Measurements from ENCODE around the gene NRXN2.
"Not testable (repeated sequence)": the region's sequence is repeated elsewhere in the genome, so short reads cannot be mapped to it uniquely, and the experiment has no call there.

The NRXN2 gene

DNA sequence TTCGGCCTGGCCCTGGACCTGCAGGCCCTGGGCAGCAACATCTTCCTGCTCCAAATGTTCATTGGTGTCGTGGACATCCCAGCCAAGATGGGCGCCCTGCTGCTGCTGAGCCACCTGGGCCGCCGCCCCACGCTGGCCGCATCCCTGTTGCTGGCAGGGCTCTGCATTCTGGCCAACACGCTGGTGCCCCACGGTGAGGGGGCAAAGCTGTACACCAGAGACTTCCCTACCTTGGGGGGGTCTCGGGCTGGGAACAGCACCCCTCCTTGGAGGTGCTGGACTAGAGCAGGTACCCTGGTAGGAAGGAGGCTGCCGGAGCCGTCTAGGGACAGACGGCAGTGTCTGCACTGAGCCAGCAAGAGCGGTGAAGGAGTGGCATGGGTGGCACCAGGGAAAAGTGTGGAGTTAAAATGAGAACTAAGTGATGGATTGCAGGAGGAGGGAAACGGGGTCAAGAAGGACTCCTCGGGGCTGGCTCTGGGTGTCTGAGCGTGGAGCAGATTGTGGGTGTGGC, 123.2 kb downstream of the NRXN2 start:
- DNase-seq (ENCODE audit: extremely low read depth, low read depth): no peak
- TF ChIP-seq, protein P1, sequence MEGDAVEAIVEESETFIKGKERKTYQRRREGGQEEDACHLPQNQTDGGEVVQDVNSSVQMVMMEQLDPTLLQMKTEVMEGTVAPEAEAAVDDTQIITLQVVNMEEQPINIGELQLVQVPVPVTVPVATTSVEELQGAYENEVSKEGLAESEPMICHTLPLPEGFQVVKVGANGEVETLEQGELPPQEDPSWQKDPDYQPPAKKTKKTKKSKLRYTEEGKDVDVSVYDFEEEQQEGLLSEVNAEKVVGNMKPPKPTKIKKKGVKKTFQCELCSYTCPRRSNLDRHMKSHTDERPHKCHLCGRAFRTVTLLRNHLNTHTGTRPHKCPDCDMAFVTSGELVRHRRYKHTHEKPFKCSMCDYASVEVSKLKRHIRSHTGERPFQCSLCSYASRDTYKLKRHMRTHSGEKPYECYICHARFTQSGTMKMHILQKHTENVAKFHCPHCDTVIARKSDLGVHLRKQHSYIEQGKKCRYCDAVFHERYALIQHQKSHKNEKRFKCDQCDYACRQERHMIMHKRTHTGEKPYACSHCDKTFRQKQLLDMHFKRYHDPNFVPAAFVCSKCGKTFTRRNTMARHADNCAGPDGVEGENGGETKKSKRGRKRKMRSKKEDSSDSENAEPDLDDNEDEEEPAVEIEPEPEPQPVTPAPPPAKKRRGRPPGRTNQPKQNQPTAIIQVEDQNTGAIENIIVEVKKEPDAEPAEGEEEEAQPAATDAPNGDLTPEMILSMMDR (IDR thresholded peaks at IDR 0.05; ENCODE audit: low read depth, low read length, missing control alignments): no peak
- H3K4me3 ChIP-seq (replicated peaks; ENCODE audit: low read depth, low read length): no peak overlapping the region

- TF ChIP-seq, protein P1 (IDR thresholded peaks at IDR 0.05; ENCODE audit: low read depth, low read length, missing control alignments): no peak
- H3K4me3 ChIP-seq (replicated peaks; ENCODE audit: low read depth, low read length): no peak overlapping the region
- DNase-seq (ENCODE audit: extremely low read depth, low read depth): no peak
Measured at GRCh38 chr11:64598797-64599697, 124.0 kb downstream of the NRXN2 start.

GRCh38 chr11:64598106-64598796, 124.7 kb downstream of the NRXN2 start:
- no peak overlapping the region for H3K4me3 ChIP-seq (replicated peaks; ENCODE audit: low read depth, low read length)
- DNase-seq (ENCODE audit: extremely low read depth, low read depth): no peak
- TF ChIP-seq, protein P1 (IDR thresholded peaks at IDR 0.05; ENCODE audit: low read depth, low read length, missing control alignments): no peak

DNA sequence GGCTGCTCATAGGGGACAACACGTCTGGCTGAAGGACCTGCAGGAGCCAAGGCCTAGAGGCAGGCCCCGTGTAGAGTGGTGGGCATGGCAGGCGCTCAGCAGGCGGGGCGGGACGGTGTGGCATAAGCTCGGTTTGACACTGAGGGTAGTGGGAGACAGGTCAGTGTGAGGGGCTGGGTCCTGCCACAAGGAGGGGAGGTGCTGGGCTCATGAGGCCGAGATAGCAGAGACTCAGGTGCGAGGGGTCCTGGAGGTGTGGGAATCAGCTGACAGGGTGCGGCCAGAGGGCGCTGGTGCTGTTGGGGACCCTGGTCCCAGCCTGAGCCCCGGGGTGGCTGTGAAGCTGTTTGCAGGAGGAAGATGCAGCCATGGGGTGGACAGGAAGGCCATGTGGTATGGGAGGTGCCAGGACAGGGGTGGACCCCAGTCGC, 125.3 kb downstream of the NRXN2 start:
- TF ChIP-seq, protein P1 (IDR thresholded peaks at IDR 0.05; ENCODE audit: low read depth, low read length, missing control alignments): no peak

DNA sequence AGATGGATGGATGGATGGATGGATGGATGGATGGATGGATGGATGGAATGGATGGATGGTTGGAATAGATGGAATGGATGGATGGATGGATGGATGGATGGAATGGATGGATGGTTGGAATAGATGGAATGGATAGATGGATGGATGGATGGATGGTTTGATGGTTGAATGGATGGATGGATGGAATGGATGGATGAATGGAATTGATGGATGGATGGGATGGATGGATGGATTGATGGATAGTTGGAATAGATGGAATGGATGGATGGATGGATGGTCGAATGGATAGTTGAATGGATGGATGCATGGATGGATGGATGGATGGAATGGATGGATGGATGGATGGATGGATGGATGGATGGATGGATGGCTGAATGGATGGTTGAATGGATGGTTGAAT, 127.1 kb downstream of the NRXN2 start:
- H3K4me3 ChIP-seq (replicated peaks; ENCODE audit: low read depth, low read length); DNase-seq (ENCODE audit: extremely low read depth, low read depth): not testable (repeated sequence)

More for the DNA sequence above, 125.3 kb downstream of the NRXN2 start:
- no peak for DNase-seq (ENCODE audit: extremely low read depth, low read depth)
- no peak overlapping the region for H3K4me3 ChIP-seq (replicated peaks; ENCODE audit: low read depth, low read length)

DNA sequence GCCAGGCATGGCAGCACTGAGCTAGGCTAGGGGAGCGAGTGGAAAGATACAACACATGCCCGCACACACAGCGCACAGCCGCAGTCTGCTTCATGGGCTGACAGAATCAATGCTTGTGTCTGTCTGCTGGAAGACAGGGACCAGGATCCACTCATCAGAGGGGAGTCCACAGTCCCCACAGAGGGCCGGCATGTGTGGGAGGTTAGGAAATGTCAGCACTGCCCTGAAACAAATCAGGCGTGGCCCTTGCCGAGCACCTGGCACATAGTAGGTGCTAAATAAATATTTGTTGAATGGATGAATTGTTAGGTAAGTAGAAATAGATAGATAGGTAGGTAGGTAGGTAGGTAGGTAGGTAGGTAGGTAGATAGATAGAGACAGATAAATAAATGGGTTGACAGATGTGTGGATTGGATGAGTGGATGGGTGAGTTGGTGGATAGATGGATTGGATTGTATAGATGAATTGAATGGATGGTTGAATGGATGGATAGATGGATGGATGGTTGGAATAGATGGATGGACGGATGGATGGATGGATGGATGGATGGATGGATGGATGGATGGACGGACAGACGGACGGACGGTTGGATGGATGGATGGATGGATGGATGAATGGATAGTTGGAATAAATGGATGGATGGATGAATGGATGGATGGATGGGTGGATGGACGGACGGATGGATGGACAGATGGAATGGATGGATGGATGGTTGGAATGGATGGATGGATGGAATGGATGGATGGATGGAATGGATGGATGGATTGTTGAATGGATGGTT, 128.6 kb downstream of the NRXN2 start:
- DNase-seq (ENCODE audit: extremely low read depth, low read depth): no peak
- no peak overlapping the region for H3K4me3 ChIP-seq (replicated peaks; ENCODE audit: low read depth, low read length)
- TF ChIP-seq, protein P1 (IDR thresholded peaks at IDR 0.05; ENCODE audit: low read depth, low read length, missing control alignments): no peak

Data from HFF-Myc (cell line).